HEK293 (cell line): ENCODE measurements around the gene APBB2.

Experiments used
- CTCF ChIA-PET: fragments of 350-600 bp; formaldehyde crosslinking; extraction: SDS; loops from one replicate; lab custom pipeline; 2021; ENCODE audit warnings: antibody characterized with exemption; lab: Yijun Ruan, JAX
- POLR2A ChIA-PET: fragments of 300-600 bp; formaldehyde crosslinking; extraction: SDS; loops from one replicate; lab custom pipeline; 2020; ENCODE audit warnings: antibody characterized with exemption, inconsistent platforms; lab: Yijun Ruan, JAX
- H3K27ac ChIP-seq: fragments of 200-500 bp; sonication (Bioruptor generic); 2 replicates; pipeline ENCODE4 v1.5.1; 2014; ENCODE audit warnings: low read depth, low read length, control low read depth, inconsistent platforms; ENCODE audit errors: extremely low read depth
- H3K36me3 ChIP-seq, 2 experiments: fragments of 200-500 bp in 1 of 2; sonication (Bioruptor generic) in 1 of 2; 1 replicate in 1 of 2; 2 replicates in 1 of 2; pipeline ENCODE4 v1.5.1; 2014 to 2017; ENCODE audit warnings: inconsistent platforms in 2 of 2, low read length in 2 of 2; ENCODE audit not compliant: control insufficient read depth in 2 of 2, insufficient read depth in 1 of 2
- H3K4me1 ChIP-seq: fragments of 200-500 bp; sonication (Bioruptor generic); 2 replicates; pipeline ENCODE4 v1.5.1; 2014; ENCODE audit warnings: mild to moderate bottlenecking, low read length, inconsistent platforms; ENCODE audit not compliant: control insufficient read depth, insufficient read depth
- H3K4me3 ChIP-seq: 2 replicates; pipeline ENCODE4 v1.5.1; 2011; ENCODE audit warnings: low read depth, mild to moderate bottlenecking, control low read depth, low read length, moderate library complexity
- H3K9me3 ChIP-seq: fragments of 200-500 bp; sonication (Bioruptor generic); 2 replicates; pipeline ENCODE4 v1.5.1; 2014; ENCODE audit warnings: low read depth, low read length, inconsistent platforms; ENCODE audit not compliant: control insufficient read depth, insufficient read depth
- AEBP2 ChIP-seq: fragments of 450-650 bp; formaldehyde crosslinking; IDR thresholded peaks from 2 replicates; pipeline ENCODE4 v1.5.1; 2016; ENCODE audit warnings: missing biosample characterization, missing genetic modification characterization, borderline replicate concordance
- FEZF1 ChIP-seq: fragments of 450-650 bp; formaldehyde crosslinking; IDR thresholded peaks from 2 replicates; pipeline ENCODE4 v1.5.1; 2016; ENCODE audit warnings: missing biosample characterization, missing genetic modification characterization
- HOXA7 ChIP-seq: sonication (generic); formaldehyde crosslinking; IDR thresholded peaks from 2 replicates; pipeline ENCODE4 v1.8.1; 2022; ENCODE audit warnings: missing genetic modification reagents, borderline replicate concordance
- MZF1 ChIP-seq: fragments of 450-650 bp; formaldehyde crosslinking; IDR thresholded peaks from 2 replicates; pipeline ENCODE4 v1.5.1; 2017; ENCODE audit warnings: missing biosample characterization, missing genetic modification characterization, borderline replicate concordance
- SALL2 ChIP-seq: fragments of 450-650 bp; formaldehyde crosslinking; IDR thresholded peaks from 2 replicates; pipeline ENCODE4 v1.5.0; 2017; ENCODE audit warnings: missing biosample characterization, mild to moderate bottlenecking, missing genetic modification characterization, borderline replicate concordance
- SCRT2 ChIP-seq: fragments of 450-650 bp; formaldehyde crosslinking; IDR thresholded peaks from 2 replicates; pipeline ENCODE4 v1.5.1; 2016; ENCODE audit warnings: missing biosample characterization, missing genetic modification characterization
- SP3 ChIP-seq: fragments of 450-650 bp; formaldehyde crosslinking; IDR thresholded peaks from 2 replicates; pipeline ENCODE4 v1.5.1; 2016; ENCODE audit warnings: missing biosample characterization, missing genetic modification characterization
- SP7 ChIP-seq: fragments of 450-650 bp; formaldehyde crosslinking; IDR thresholded peaks from 2 replicates; pipeline ENCODE4 v1.5.1; 2016; ENCODE audit warnings: missing biosample characterization, missing genetic modification characterization
- TRIM28 ChIP-seq: IDR thresholded peaks from 2 replicates; pipeline ENCODE4 v1.6.1; 2011; ENCODE audit warnings: low read length, control low read depth, borderline replicate concordance
- ZFHX2 ChIP-seq: fragments of 450-650 bp; formaldehyde crosslinking; conservative IDR thresholded peaks from 2 replicates; pipeline ENCODE4 v1.5.1; 2016; ENCODE audit warnings: missing biosample characterization, missing genetic modification characterization
- ZNF132 ChIP-seq: fragments of 450-650 bp; formaldehyde crosslinking; IDR thresholded peaks from 2 replicates; pipeline ENCODE4 v1.5.1; 2017; ENCODE audit warnings: missing biosample characterization, missing genetic modification characterization, borderline replicate concordance
- ZNF140 ChIP-seq: fragments of 450-650 bp; formaldehyde crosslinking; IDR thresholded peaks from 2 replicates; pipeline ENCODE4 v1.5.1; 2016; ENCODE audit warnings: missing biosample characterization, missing genetic modification characterization
- ZNF148 ChIP-seq: fragments of 450-650 bp; formaldehyde crosslinking; IDR thresholded peaks from 2 replicates; pipeline ENCODE4 v1.5.0; 2017; ENCODE audit warnings: missing biosample characterization, missing genetic modification characterization, borderline replicate concordance
- ZNF211 ChIP-seq: fragments of 450-650 bp; formaldehyde crosslinking; IDR thresholded peaks from 2 replicates; pipeline ENCODE4 v1.5.1; 2016; ENCODE audit warnings: low read depth, missing biosample characterization, missing genetic modification characterization
- ZNF214 ChIP-seq: fragments of 450-650 bp; formaldehyde crosslinking; IDR thresholded peaks from 2 replicates; pipeline ENCODE4 v1.5.1; 2017; ENCODE audit warnings: missing biosample characterization, mild to moderate bottlenecking, missing genetic modification characterization, borderline replicate concordance
- ZNF416 ChIP-seq: fragments of 450-650 bp; formaldehyde crosslinking; IDR thresholded peaks from 2 replicates; pipeline ENCODE4 v1.5.1; 2016; ENCODE audit warnings: missing biosample characterization, missing genetic modification characterization
- ZNF544 ChIP-seq: fragments of 450-650 bp; formaldehyde crosslinking; IDR thresholded peaks from 2 replicates; pipeline ENCODE4 v1.5.0; 2017; ENCODE audit warnings: missing biosample characterization, missing genetic modification characterization
- ZNF548 ChIP-seq: fragments of 450-650 bp; formaldehyde crosslinking; IDR thresholded peaks from 2 replicates; pipeline ENCODE4 v1.5.1; 2016; ENCODE audit warnings: missing biosample characterization, missing genetic modification characterization
- ZNF629 ChIP-seq: fragments of 450-650 bp; formaldehyde crosslinking; IDR thresholded peaks from 2 replicates; pipeline ENCODE4 v1.5.1; 2017; ENCODE audit warnings: missing biosample characterization, missing genetic modification characterization
- ZNF843 ChIP-seq: fragments of 450-650 bp; formaldehyde crosslinking; IDR thresholded peaks from 2 replicates; pipeline ENCODE4 v1.5.1; 2016; ENCODE audit warnings: missing biosample characterization, missing genetic modification characterization
- ZSCAN23 ChIP-seq: fragments of 450-650 bp; formaldehyde crosslinking; IDR thresholded peaks from 2 replicates; pipeline ENCODE4 v1.5.1; 2016; ENCODE audit warnings: missing biosample characterization, missing genetic modification characterization

Gene APBB2

GRCh38 chr4:40840255-40840984, 373.9 kb downstream of the APBB2 start (continued):
- TF ChIP-seq ZNF211 (tag by site-specific recombination) = no peak
- TF ChIP-seq TRIM28 = no peak
- TF ChIP-seq SALL2 = no peak
- no peak for TF ChIP-seq ZFHX2
- TF ChIP-seq ZNF148 (tag by site-specific recombination) = no peak
- TF ChIP-seq HOXA7 (CRISPR knock-in tag) = no peak
- TF ChIP-seq ZNF843 (tag by site-specific recombination) = no peak
- no peak for TF ChIP-seq ZNF416
- TF ChIP-seq MZF1 (tag by site-specific recombination) = no peak

- no peak overlapping the region for H3K27ac ChIP-seq
- H3K4me1 ChIP-seq = no peaks in the 10 kb centered on the region
- no peaks in the 10 kb centered on the region for H3K9me3 ChIP-seq
- TF ChIP-seq ZNF548 (tag by site-specific recombination) = no peak
- no peak for TF ChIP-seq SCRT2 (tag by site-specific recombination)
- TF ChIP-seq ZNF132 (tag by site-specific recombination) = no peak
- TF ChIP-seq SP7 (tag by site-specific recombination) = no peak
- TF ChIP-seq ZNF140 (tag by site-specific recombination) = no peak
- no peak for TF ChIP-seq ZSCAN23 (tag by site-specific recombination)
- no peak for TF ChIP-seq AEBP2 (tag by site-specific recombination)
- TF ChIP-seq SP3 = no peak
- TF ChIP-seq ZNF544 = no peak
- no peak for TF ChIP-seq ZNF629 (tag by site-specific recombination)
- TF ChIP-seq, all 188 proteins: peak for 0
- ChIA-PET POLR2A (no interaction called here), CTCF (interaction anchor here (0.6 to 1.5 kb wide), 2 partner anchors 19 to 91 kb away, joined by 3 to 6 read pairs; no protein-coding TSS in a partner anchor)
- Histone ChIP-seq H3K36me3 (no peaks in the 10 kb centered on the region), H3K4me3 (no peak overlapping the region)
Observed at GRCh38 chr4:40838742-40839141, 375.6 kb downstream of the APBB2 start.

GRCh38 chr4:40837094-40837870, 377.1 kb downstream of the APBB2 start:
- Histone ChIP-seq H3K4me3 (no peak overlapping the region), H3K27ac (no peak overlapping the region), H3K4me1 (no peaks in the 10 kb centered on the region), H3K9me3 (no peaks in the 10 kb centered on the region), H3K36me3 (no peaks in the 10 kb centered on the region)
- CTCF ChIA-PET = interaction anchor here (0.7 kb wide), 1 partner anchor 42 kb away, joined by 3 read pairs; no protein-coding TSS in a partner anchor
- POLR2A ChIA-PET = no interaction called here
- TF ChIP-seq SCRT2 (tag by site-specific recombination) = 0 out of 2 replicates have a peak, but pooled peaks have one; percentile 32
- TF ChIP-seq ZNF214 (tag by site-specific recombination) = no peak
- no peak for TF ChIP-seq FEZF1
